C4-2B (cell line): ENCODE measurements around the gene MAST4.
"Not testable (repeated sequence)": the region's sequence is repeated elsewhere in the genome, so short reads cannot be mapped to it uniquely, and the experiment has no call there.

Experiments
- ZFX ChIP-seq: fragments of 450-650 bp; IDR thresholded peaks from 2 replicates; pipeline ENCODE4 v1.6.1; 2017
- TF ChIP-seq, protein P1 (sequence below): fragments of 450-650 bp; conservative IDR thresholded peaks from 2 replicates; pipeline ENCODE4 v1.5.1; 2017; ENCODE audit warnings: mild to moderate bottlenecking

DNA sequence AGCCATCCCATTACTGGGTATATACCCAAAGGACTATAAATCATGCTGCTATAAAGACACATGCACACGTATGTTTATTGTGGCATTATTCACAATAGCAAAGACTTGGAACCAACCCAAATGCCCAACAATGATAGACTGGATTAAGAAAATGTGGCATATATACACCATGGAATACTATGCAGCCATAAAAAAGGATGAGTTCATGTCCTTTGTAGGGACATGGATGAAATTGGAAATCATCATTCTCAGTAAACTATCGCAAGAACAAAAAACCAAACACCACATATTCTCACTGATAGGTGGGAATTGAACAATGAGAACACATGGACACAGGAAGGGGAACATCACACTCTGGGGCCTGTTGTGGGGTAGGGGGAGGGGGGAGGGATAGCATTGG lies 577.2 kb downstream of the MAST4 start:
- TF ChIP-seq, protein P1, sequence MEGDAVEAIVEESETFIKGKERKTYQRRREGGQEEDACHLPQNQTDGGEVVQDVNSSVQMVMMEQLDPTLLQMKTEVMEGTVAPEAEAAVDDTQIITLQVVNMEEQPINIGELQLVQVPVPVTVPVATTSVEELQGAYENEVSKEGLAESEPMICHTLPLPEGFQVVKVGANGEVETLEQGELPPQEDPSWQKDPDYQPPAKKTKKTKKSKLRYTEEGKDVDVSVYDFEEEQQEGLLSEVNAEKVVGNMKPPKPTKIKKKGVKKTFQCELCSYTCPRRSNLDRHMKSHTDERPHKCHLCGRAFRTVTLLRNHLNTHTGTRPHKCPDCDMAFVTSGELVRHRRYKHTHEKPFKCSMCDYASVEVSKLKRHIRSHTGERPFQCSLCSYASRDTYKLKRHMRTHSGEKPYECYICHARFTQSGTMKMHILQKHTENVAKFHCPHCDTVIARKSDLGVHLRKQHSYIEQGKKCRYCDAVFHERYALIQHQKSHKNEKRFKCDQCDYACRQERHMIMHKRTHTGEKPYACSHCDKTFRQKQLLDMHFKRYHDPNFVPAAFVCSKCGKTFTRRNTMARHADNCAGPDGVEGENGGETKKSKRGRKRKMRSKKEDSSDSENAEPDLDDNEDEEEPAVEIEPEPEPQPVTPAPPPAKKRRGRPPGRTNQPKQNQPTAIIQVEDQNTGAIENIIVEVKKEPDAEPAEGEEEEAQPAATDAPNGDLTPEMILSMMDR = not testable (repeated sequence)
- TF ChIP-seq ZFX = not testable (repeated sequence)
